Psoas muscle (tissue), 8 donors: Measurements from ENCODE around the gene ULK1. TPM values are rescaled to one million over a fixed set of nuclear protein-coding genes. Genes with fewer than 3 reads are reported as not detected.
"Not testable (repeated sequence)": the region's sequence is repeated elsewhere in the genome, so short reads cannot be mapped to it uniquely, and the experiment has no call there.

Experiments used
- ATAC-seq, 4 donors: fragments of 200-7000 bp; cut with Tn5 transposase; one replicate each; pipeline ENCODE4 v1.9.1; 2020; ENCODE audit warnings: moderate library complexity in 3 of 4, mild to moderate bottlenecking in 2 of 4
- DNase-seq, 2 donors: peaks; one replicate each; pipeline ENCODE4 v3.0.0-alpha.2; 2020
- H3K27ac ChIP-seq: fragments of 200-600 bp; one replicate; pipeline ENCODE4 v1.8.0; 2022
- H3K27me3 ChIP-seq, 3 donors: fragments of 200-600 bp in 1 of 3; one replicate each; pipeline versions ENCODE4 v1.6.1 to v1.8.0; 2013 to 2022; ENCODE audit warnings: low read length in 2 of 3, mild to moderate bottlenecking in 2 of 3, moderate library complexity in 1 of 3; ENCODE audit not compliant: insufficient read depth in 3 of 3
- H3K36me3 ChIP-seq, 2 donors: fragments of 200-600 bp in 1 of 2; one replicate each; pipeline versions ENCODE4 v1.6.1 to v1.8.0; 2013 to 2022; ENCODE audit warnings: low read depth in 1 of 2, mild to moderate bottlenecking in 1 of 2, moderate library complexity in 1 of 2; ENCODE audit not compliant: insufficient read depth in 1 of 2
- H3K4me1 ChIP-seq: fragments of 200-600 bp; one replicate; pipeline ENCODE4 v1.8.0; 2022
- H3K4me3 ChIP-seq: fragments of 200-600 bp; one replicate; pipeline ENCODE4 v1.8.0; 2022; ENCODE audit warnings: mild to moderate bottlenecking
- H3K9me3 ChIP-seq: fragments of 200-600 bp; one replicate; pipeline ENCODE4 v1.8.0; 2022
- WGBS, 3 donors: extraction: QIAGEN DNeasy Blood & Tissue Kit; methylation state at CpG; one replicate each; pipeline versions ENCODE4 v1.1.6 to v1.1.7; 2013; 5-methylcytosine and 5-hydroxymethylcytosine counted together
- intact Hi-C, 2 donors: fragments of 100-400 bp; cut with DNase I; formaldehyde crosslinking; loops; one replicate each; pipeline versions ENCODE4 v1.11.0 to v1.14.2; 2022
- polyA plus RNA-seq, 3 donors: library from polyadenylated mRNA; stranded (reverse); fragments of 200-250 nt; gene quantifications; one replicate each; pipeline ENCODE4 v1.2.3, GENCODE V29; 2013
- total RNA-seq, 4 donors: library from RNA; stranded (reverse); fragmentation: NEBNext Ultra II Directional in 2 of 4; extraction: Animal tissue kit (Norgen Biotek cat#: 25700) in 2 of 4; gene quantifications; one replicate each; pipeline versions ENCODE4 v1.2.1 to v1.2.4, GENCODE V29; 2021 to 2023
- TF ChIP-seq, protein P1 (sequence below): fragments of 200-600 bp; IDR thresholded peaks from one replicate; pipeline ENCODE4 v1.8.0; 2022; ENCODE audit warnings: antibody characterized with exemption
- donor health status: healthy with polysubstance abuse.
- donor health status: DM: no; HTN: no; CAD: no; lungs with moderate emphysema.
- donor health status: Bipolar disorder and iron deficiency.
- donor health status: healthy.
- donor health status: DM: yes; HTN: yes; CAD: no.
- donor health status: DM: no; HTN: no; CAD: no.
- donor health status: DM: no; HTN: no; CAD: no.
- donor health status: DM: yes; HTN: yes; CAD: no.

The ULK1 gene
- total and polyA plus RNA-seq, 7 donors: 4.1 to 90.4 (median 58.0) TPM

DNA sequence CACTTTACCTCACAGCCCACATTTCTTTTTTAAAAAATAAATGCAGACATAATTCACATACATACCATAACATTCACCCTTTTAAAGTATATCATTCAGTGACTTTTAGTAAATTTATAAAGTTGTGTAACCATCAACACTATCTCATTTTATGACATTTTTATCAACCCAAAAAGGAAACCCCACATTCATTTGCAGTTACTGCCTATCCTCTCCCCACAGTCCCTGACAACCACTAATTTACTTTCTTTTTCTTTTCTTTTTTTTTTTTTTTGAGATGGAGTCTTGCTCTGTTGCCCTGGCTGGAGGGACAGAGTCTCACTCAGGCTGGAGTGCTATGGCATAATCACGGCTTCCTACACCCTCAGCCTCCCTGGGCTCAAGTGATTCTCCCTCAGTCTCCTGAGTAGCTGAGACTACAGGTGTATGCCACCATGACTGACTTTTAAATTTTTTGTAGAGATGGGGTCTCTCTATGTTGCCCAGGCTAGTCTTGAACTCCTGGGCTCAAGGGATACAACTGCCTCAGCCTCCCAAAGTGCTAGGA is 53.8 kb downstream of the ULK1 start:
- Histone ChIP-seq H3K27me3 (no peaks in the 10 kb centered on the region), H3K4me1 (peaks cover 19% of the 10 kb centered on the region), H3K4me3 (no peak overlapping the region), H3K27ac (peak overlapping the region; percentile 71), H3K36me3 (peaks cover 0 to 19% of the 10 kb centered on the region in 2 donors), H3K9me3 (no peaks in the 10 kb centered on the region)
- WGBS, 3 donors: 50 to 70% (median 58%) methylated on average over 1 of the region's 1 CpG
- TF ChIP-seq, protein P1, sequence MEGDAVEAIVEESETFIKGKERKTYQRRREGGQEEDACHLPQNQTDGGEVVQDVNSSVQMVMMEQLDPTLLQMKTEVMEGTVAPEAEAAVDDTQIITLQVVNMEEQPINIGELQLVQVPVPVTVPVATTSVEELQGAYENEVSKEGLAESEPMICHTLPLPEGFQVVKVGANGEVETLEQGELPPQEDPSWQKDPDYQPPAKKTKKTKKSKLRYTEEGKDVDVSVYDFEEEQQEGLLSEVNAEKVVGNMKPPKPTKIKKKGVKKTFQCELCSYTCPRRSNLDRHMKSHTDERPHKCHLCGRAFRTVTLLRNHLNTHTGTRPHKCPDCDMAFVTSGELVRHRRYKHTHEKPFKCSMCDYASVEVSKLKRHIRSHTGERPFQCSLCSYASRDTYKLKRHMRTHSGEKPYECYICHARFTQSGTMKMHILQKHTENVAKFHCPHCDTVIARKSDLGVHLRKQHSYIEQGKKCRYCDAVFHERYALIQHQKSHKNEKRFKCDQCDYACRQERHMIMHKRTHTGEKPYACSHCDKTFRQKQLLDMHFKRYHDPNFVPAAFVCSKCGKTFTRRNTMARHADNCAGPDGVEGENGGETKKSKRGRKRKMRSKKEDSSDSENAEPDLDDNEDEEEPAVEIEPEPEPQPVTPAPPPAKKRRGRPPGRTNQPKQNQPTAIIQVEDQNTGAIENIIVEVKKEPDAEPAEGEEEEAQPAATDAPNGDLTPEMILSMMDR: no peak
- ATAC-seq (no peak), DNase-seq (no peak)
- intact Hi-C loops: loop anchor here (2.0 to 5.0 kb wide), 3 partner anchors 17 to 51 kb away; no protein-coding TSS in a partner anchor

DNA sequence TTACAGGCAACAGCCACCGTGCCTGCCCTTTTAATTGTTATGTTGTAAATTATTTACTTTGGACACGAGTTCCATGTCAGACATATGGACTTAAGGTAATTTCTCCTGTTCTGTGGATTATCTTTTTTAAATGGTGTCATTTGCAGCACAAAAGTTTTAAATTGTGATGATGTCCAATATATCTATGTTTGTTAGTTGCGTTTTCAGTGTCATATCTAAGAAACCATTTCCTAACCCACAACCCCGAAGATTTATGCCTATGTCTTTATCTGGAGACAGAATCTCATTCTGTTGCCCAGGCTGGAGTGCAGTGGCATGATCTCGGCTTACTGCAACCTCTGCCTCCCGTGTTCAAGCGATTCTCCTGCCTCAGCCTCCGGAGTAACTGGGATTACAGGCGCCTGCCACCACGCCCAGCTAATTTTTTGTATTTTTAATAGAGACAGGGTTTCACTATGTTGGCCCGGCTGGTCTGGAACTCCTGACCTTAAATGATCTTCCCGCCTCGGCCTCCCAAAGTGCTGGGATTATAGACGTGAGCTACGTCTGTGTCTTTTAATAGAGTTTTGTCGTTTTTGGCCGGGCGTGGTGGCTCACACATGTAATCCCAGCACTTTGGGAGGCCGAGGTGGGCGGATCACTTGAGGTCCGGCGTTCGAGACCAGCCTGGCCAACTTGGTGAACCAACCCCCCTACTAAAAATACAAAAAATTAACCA is 54.5 kb downstream of the ULK1 start:
- DNase-seq, H3K9me3 ChIP-seq, H3K27me3 ChIP-seq: not testable (repeated sequence)
- H3K4me3 ChIP-seq: peak overlapping the region; percentile 96
- WGBS, 3 donors: 25 to 35% (median 29%) methylated on average over 23 of the region's 23 CpGs
- ATAC-seq: peak in 2 of 4 donors; percentile 1 to 8
- H3K4me1 ChIP-seq: peaks cover 21% of the 10 kb centered on the region
- peak overlapping the region; percentile 71 for H3K27ac ChIP-seq
- H3K36me3 ChIP-seq: peaks cover 0 to 13% of the 10 kb centered on the region in 2 donors
- intact Hi-C loops: loop anchor here (2.0 to 5.0 kb wide), 3 partner anchors 18 to 52 kb away; no protein-coding TSS in a partner anchor

DNA sequence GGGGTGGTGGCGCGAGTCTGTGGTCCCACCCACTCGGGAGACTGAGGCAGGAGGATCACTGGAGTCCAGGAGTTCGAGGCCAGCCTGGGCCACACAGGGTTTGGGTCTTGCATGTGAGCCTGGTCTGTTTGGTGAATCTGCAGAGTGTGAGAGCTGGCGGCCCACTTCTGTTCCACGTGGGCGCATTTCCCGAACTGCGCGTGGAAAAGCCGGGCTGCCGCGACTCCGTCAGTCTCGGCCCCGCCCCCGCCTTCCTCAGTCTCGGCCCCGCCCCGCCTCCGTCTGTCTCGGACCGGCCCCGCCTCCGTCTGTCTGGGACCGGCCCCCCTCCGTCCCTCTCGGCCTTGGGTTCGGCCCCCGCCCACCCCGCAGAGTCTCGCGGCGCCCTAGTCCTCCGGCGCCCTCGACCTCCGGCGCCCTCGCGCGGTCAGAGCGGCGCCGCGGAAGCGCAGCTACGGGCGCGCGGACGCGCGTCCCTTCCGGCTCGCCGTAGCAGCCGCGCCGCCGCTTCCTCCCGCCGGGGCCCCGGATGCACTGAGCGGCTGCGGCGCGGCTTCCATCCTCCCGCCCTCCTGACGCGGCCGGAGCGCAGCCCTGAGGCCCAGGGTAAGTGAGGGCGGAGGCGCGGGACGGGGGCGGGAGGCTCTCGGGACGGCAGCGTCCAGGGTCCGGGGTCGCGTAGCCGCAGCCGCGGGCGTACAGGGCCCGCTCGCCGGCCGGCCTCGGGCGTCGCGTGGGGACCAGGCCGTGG is 55.2 kb downstream of the ULK1 start, which contains the start of gene EP400:
TSS of gene EP400 (plus strand) at position 512 of the 751 bp plus-strand sequence. CDS start 10,678 bp downstream, outside the sequence.
- H3K4me1 ChIP-seq: peaks cover 21% of the 10 kb centered on the region
- H3K9me3 ChIP-seq: no peaks in the 10 kb centered on the region
- H3K27ac ChIP-seq: peak within 1 kb of the TSS; percentile 71
- no peaks in the 10 kb centered on the region for H3K27me3 ChIP-seq
- 2 to 3% (median 3%) methylated on average over 57 to 97 of the region's 97 CpGs for WGBS, 3 donors
- DNase-seq (peak; percentile 98), ATAC-seq (peak; percentile 96 to 97 (median 97))
- intact Hi-C loops: loop anchor here (2.0 to 5.0 kb wide), 4 partner anchors 19 to 97 kb away; no protein-coding TSS in a partner anchor
- TF ChIP-seq, protein P1: peak; percentile 42
- peak within 1 kb of the TSS; percentile 96 for H3K4me3 ChIP-seq
- peaks cover 0 to 6% of the 10 kb centered on the region in 2 donors for H3K36me3 ChIP-seq

DNA sequence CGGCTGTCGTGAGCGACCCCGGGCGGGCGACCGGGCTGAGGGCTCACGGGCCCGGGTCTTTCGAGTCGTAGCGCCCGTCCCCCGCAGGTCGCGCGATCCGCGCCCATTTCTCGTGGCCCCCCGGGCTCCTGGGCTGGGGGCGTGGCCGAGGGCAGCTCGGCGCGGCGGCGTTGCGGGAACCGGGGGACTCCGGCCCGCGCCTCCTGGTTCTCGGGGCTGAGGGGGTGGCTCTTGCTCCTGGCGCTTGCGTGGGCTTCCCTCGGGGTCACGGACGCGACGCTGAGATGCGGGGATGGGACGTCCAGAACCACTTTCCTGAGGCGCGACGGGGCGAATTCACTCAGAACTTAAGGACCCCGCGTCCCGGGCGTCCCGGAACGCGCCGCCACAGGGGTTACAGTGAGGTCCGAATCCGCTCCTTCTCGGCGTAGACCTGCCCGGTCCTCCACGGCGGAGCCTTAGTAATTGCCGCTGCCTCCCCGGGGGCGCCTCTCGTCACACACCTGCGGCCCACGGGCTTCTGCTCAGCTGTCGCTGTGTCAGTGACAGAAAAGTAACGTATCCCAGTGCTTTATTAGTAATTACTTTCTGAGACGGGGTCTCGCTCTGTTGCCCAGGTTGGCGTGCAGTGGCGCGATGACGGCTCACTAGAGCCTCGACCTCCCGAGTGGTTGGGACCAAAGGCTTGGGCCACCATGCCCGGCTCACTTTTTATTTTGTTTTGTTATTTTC is 55.9 kb downstream of the ULK1 start:
- peak overlapping the region; percentile 96 for H3K4me3 ChIP-seq
- 1 to 2% (median 1%) methylated on average over 54 to 79 of the region's 79 CpGs for WGBS, 3 donors
- peaks cover 21% of the 10 kb centered on the region for H3K4me1 ChIP-seq
- intact Hi-C loops: loop anchor here in 1 of 2 donors (5.0 kb wide), 1 partner anchor 98 kb away; no protein-coding TSS in a partner anchor
- H3K27me3 ChIP-seq: no peaks in the 10 kb centered on the region
- TF ChIP-seq, protein P1: no peak
- no peaks in the 10 kb centered on the region for H3K36me3 ChIP-seq
- no peaks in the 10 kb centered on the region for H3K9me3 ChIP-seq
- H3K27ac ChIP-seq: peak overlapping the region; percentile 71
- DNase-seq (peak; percentile 37 to 66), ATAC-seq (peak; percentile 5 to 25 (median 14))

DNA sequence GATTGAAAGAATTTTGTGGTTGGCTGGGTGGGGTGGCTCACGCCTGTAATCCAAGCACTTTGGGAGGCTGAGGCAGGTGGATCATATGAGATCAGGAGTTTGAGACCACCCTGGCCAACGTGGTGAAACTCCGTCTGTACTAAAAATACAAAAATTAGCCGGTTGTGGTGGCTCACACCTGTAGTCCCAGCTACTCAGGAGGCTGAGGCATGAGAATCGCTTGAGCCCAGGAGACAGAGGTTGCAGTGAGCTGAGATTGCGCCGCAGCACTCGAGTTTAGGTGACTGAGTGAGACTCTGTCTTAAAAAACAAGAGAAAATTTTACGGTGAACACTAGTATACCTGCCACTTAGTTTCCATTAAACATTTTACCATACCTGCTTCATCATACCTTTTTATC is 59.4 kb downstream of the ULK1 start:
- intact Hi-C loops: loop anchor here in 1 of 2 donors (5.0 kb wide), 1 partner anchor 102 kb away; no protein-coding TSS in a partner anchor
- H3K27me3 ChIP-seq, H3K36me3 ChIP-seq, DNase-seq, H3K27ac ChIP-seq, H3K4me3 ChIP-seq, H3K9me3 ChIP-seq, ATAC-seq: not testable (repeated sequence)
- H3K4me1 ChIP-seq: peaks cover 41% of the 10 kb centered on the region
- WGBS, 3 donors: 93 to 96% (median 93%) methylated on average over 9 of the region's 9 CpGs

DNA sequence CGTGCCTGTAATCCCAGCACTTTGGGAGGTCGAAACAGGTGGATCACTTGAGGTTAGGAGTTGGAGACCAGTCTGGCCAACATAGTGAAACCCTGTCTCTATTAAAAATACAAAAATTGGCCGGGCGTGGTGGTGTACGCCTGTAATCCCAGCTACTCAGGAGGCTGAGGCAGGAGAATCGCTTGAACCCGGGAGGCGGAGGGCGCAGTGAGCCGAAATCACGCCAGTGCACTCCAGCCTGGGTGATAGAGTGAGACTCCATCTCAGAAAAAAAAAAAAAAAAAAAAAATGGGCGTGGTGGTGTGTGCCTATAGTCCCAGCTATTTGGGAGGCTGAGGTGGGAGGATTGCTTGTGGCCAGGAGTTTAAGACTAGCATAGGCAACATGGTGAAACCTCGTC is 60.0 kb downstream of the ULK1 start:
- not testable (repeated sequence) for H3K27me3 ChIP-seq, H3K4me3 ChIP-seq, H3K9me3 ChIP-seq, H3K36me3 ChIP-seq, H3K27ac ChIP-seq, DNase-seq, ATAC-seq
- H3K4me1 ChIP-seq: peaks cover 47% of the 10 kb centered on the region
- intact Hi-C loops: loop anchor here in 1 of 2 donors (5.0 kb wide), 1 partner anchor 102 kb away; no protein-coding TSS in a partner anchor
- 92 to 94% (median 93%) methylated on average over 13 of the region's 13 CpGs for WGBS, 3 donors
